ENCODE results near the gene HOXA6. TPM values are rescaled to one million over a fixed set of nuclear protein-coding genes. Genes with fewer than 3 reads are reported as not detected.

Gene HOXA6
- total and polyA plus RNA-seq, 4 donors, result 0.23 TPM; not detected in 3

DNA sequence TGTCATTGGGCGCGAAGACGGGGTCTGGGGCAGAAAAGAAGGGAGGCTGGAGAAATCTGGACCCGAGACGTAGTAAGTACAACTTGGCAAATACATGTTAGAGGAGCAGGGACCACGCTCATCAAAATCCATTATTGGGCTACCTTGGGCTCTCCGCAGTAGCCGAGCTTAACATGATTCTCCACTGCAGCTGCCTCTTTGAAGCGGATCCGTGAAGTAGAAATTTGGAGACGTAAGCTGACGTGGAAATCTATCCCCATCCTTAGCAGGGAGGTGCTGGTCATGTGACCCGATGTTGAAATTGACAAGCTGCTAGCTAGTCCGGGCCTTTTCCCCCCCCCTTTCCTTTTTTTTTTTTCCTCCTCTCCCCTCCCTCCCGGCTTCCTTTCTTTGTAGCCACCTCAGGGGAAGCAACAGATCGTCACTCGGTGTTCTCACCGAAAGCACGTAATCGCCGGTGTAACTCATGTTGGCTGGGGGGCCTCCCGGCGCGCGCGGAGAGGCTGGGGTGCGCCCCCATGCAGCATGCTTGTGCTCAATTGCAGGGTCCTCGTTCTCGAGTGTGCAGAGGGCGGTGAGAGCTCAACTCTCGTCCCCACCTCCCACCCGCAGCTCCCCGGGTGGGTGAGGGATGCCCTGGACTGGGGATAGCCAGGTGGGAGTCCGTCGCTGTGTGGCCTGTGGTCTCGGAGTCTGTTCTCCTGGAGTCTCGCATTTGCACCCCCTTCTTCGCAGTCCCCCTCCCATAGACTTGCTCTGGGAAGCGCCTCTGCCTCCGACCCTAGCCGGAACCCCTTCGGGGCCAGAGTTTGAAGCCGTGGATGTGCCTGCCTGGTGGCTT lies 37.7 kb upstream of the HOXA6 start, which contains the start of gene HOXA11:
Gene HOXA11 (minus strand): TSS at position 220 of the 841 bp plus-strand sequence. CDS start 88 bp downstream, at position 132.
- peaks cover 6 to 27% (median 17%) of the 10 kb centered on the region in 4 donors for H3K4me1 ChIP-seq (ENCODE audit: control insufficient read depth in 4 of 4, insufficient read depth in 4 of 4, low read length in 3 of 4)
- WGBS, result 9% methylated on average over 43 of the region's 43 CpGs
- no peak for TF ChIP-seq SP1 (IDR thresholded peaks at IDR 0.05)
- TF ChIP-seq, protein P1, sequence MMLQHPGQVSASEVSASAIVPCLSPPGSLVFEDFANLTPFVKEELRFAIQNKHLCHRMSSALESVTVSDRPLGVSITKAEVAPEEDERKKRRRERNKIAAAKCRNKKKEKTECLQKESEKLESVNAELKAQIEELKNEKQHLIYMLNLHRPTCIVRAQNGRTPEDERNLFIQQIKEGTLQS (IDR thresholded peaks at IDR 0.05), result no peak
- no peak for TF ChIP-seq MAX (IDR thresholded peaks at IDR 0.05)
- TF ChIP-seq JUND (IDR thresholded peaks at IDR 0.05), result no peak
- TF ChIP-seq, protein P2, sequence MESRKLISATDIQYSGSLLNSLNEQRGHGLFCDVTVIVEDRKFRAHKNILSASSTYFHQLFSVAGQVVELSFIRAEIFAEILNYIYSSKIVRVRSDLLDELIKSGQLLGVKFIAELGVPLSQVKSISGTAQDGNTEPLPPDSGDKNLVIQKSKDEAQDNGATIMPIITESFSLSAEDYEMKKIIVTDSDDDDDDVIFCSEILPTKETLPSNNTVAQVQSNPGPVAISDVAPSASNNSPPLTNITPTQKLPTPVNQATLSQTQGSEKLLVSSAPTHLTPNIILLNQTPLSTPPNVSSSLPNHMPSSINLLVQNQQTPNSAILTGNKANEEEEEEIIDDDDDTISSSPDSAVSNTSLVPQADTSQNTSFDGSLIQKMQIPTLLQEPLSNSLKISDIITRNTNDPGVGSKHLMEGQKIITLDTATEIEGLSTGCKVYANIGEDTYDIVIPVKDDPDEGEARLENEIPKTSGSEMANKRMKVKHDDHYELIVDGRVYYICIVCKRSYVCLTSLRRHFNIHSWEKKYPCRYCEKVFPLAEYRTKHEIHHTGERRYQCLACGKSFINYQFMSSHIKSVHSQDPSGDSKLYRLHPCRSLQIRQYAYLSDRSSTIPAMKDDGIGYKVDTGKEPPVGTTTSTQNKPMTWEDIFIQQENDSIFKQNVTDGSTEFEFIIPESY (IDR thresholded peaks at IDR 0.05), result no peak
- no peak for TF ChIP-seq FOXA1 (IDR thresholded peaks at IDR 0.05)
- TF ChIP-seq REST (IDR thresholded peaks at IDR 0.05), result no peak
- no peak for TF ChIP-seq RAD21 (IDR thresholded peaks at IDR 0.05)
- no peak for TF ChIP-seq HNF4G (IDR thresholded peaks at IDR 0.05)
- no peak for TF ChIP-seq HNF4A (conservative IDR thresholded peaks at IDR 0.05)
- TF ChIP-seq RXRA (IDR thresholded peaks at IDR 0.05), result no peak
- TF ChIP-seq, protein P3, sequence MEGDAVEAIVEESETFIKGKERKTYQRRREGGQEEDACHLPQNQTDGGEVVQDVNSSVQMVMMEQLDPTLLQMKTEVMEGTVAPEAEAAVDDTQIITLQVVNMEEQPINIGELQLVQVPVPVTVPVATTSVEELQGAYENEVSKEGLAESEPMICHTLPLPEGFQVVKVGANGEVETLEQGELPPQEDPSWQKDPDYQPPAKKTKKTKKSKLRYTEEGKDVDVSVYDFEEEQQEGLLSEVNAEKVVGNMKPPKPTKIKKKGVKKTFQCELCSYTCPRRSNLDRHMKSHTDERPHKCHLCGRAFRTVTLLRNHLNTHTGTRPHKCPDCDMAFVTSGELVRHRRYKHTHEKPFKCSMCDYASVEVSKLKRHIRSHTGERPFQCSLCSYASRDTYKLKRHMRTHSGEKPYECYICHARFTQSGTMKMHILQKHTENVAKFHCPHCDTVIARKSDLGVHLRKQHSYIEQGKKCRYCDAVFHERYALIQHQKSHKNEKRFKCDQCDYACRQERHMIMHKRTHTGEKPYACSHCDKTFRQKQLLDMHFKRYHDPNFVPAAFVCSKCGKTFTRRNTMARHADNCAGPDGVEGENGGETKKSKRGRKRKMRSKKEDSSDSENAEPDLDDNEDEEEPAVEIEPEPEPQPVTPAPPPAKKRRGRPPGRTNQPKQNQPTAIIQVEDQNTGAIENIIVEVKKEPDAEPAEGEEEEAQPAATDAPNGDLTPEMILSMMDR (IDR thresholded peaks at IDR 0.05; ENCODE audit: low read depth, low read length, missing input control), result no peak
- TF ChIP-seq TAF1 (conservative IDR thresholded peaks at IDR 0.05), result no peak
- no peak for TF ChIP-seq FOXA2 (IDR thresholded peaks at IDR 0.05)
- H3K27ac ChIP-seq (ENCODE audit: low read depth in 1 of 2, low read length in 2 of 2), result no peak within 1 kb of the TSS
- H3K4me3 ChIP-seq (ENCODE audit: low read depth in 1 of 3, low read length in 3 of 3), result peak within 1 kb of the TSS in 1 of 3 donors; percentile 36
- no peak for DNase-seq (ENCODE audit: low spot score)
- peaks cover 0 to 4% (median 0%) of the 10 kb centered on the region in 4 donors for H3K9me3 ChIP-seq (ENCODE audit: control insufficient read depth in 4 of 4, low read length in 3 of 4)
- H3K36me3 ChIP-seq (ENCODE audit: control insufficient read depth in 4 of 4, insufficient read depth in 3 of 4, low read depth in 1 of 4, low read length in 3 of 4), result no peaks in the 10 kb centered on the region
- no peak within 1 kb of the TSS for H3K9ac ChIP-seq (ENCODE audit: low read depth in 1 of 2, low read length in 2 of 2)
- peaks cover 13 to 48% (median 32%) of the 10 kb centered on the region in 4 donors for H3K27me3 ChIP-seq (ENCODE audit: control insufficient read depth in 4 of 4, insufficient read depth in 4 of 4, low read length in 3 of 4)
